ENCODE measurements around the gene GADD45B. TPM values are rescaled to one million over a fixed set of nuclear protein-coding genes. Genes with fewer than 3 reads are reported as not detected.

The GADD45B gene
- total RNA-seq, 1 experiment from 2014 or later: 23.8 TPM

- no peak for DNase-seq
- H3K4me1 Mint-ChIP-seq (ENCODE audit: low read depth, unreplicated experiment): no peaks in the 10 kb centered on the region
- H3K4me3 ChIP-seq (ENCODE audit: low read depth, low read length): peak overlapping the region; percentile 98
- TF ChIP-seq CTCF (IDR thresholded peaks at IDR 0.05; ENCODE audit: insufficient read depth in 1 of 2, low read depth in 1 of 2, low read length in 1 of 2, severe bottlenecking in 1 of 2, unreplicated experiment in 1 of 2): no peak
- H3K9me3 ChIP-seq: no peaks in the 10 kb centered on the region
- H3K27ac Mint-ChIP-seq (ENCODE audit: unreplicated experiment): peak overlapping the region; percentile 74
- peak overlapping the region; percentile 69 for H3K4me3 Mint-ChIP-seq (ENCODE audit: unreplicated experiment)
- H3K27me3 Mint-ChIP-seq (ENCODE audit: insufficient read depth, unreplicated experiment): no peaks in the 10 kb centered on the region
- no peaks in the 10 kb centered on the region for H3K27me3 ChIP-seq (replicated peaks; ENCODE audit: control insufficient read depth, insufficient read depth, low read length)
- H3K9me3 Mint-ChIP-seq (ENCODE audit: unreplicated experiment): no peaks in the 10 kb centered on the region
- no peaks in the 10 kb centered on the region for H3K36me3 ChIP-seq (ENCODE audit: control insufficient read depth, insufficient read depth, low read length)
- BruUV-seq (replicated peaks): no TSS peak
- intact Hi-C loops (cut with micrococcal nuclease; ENCODE audit: unreplicated experiment): no loop called here
- CTCF ChIA-PET: interaction anchor here (0.6 kb wide), 1 partner anchor 31 kb away, joined by 3 read pairs; no protein-coding TSS in a partner anchor
- POLR2A ChIA-PET: no interaction called here
- H3K36me3 Mint-ChIP-seq (ENCODE audit: insufficient read depth, unreplicated experiment): peaks cover 14% of the 10 kb centered on the region
- peaks cover 5% of the 10 kb centered on the region; the same call in 1 of the 2 replicates for H3K4me1 ChIP-seq
Measured at GRCh38 chr19:2454962-2455850, 20.7 kb upstream of the GADD45B start.

GRCh38 chr19:2455851-2456570, 19.9 kb upstream of the GADD45B start:
- CTCF ChIA-PET: interaction anchor here (0.6 to 2.7 kb wide), 6 partner anchors 28 to 157 kb away, joined by 3 to 7 read pairs (median 4); partner anchors contain the start of gene TIMM13
- DNase-seq: peak in 1 of 2 experiments; percentile 36
- Mint-ChIP-seq H3K9me3 (ENCODE audit: unreplicated experiment) (no peaks in the 10 kb centered on the region), H3K4me3 (ENCODE audit: unreplicated experiment) (peak overlapping the region; percentile 69), H3K27me3 (ENCODE audit: insufficient read depth, unreplicated experiment) (no peaks in the 10 kb centered on the region), H3K4me1 (ENCODE audit: low read depth, unreplicated experiment) (no peaks in the 10 kb centered on the region), H3K36me3 (ENCODE audit: insufficient read depth, unreplicated experiment) (peaks cover 16% of the 10 kb centered on the region), H3K27ac (ENCODE audit: unreplicated experiment) (peak overlapping the region; percentile 56)
- Histone ChIP-seq H3K27me3 (replicated peaks; ENCODE audit: control insufficient read depth, insufficient read depth, low read length) (no peaks in the 10 kb centered on the region), H3K9me3 (no peaks in the 10 kb centered on the region), H3K36me3 (ENCODE audit: control insufficient read depth, insufficient read depth, low read length) (no peaks in the 10 kb centered on the region), H3K4me3 (ENCODE audit: low read depth, low read length) (peak overlapping the region; percentile 98), H3K4me1 (peaks cover 5% of the 10 kb centered on the region; the same call in 1 of the 2 replicates)
- POLR2A ChIA-PET: interaction anchor here (1.0 kb wide), 2 partner anchors 20 to 85 kb away, joined by 4 to 22 read pairs; partner anchors contain the start of gene GADD45B
- BruUV-seq (replicated peaks): no TSS peak
- no peak for TF ChIP-seq CTCF (IDR thresholded peaks at IDR 0.05; ENCODE audit: insufficient read depth in 1 of 2, low read depth in 1 of 2, low read length in 1 of 2, severe bottlenecking in 1 of 2, unreplicated experiment in 1 of 2)
- intact Hi-C loops (cut with micrococcal nuclease; ENCODE audit: unreplicated experiment): no loop called here

All from Caco-2 (cell line).